ENCODE measurements around the gene SYS1.

The SYS1 gene

DNA sequence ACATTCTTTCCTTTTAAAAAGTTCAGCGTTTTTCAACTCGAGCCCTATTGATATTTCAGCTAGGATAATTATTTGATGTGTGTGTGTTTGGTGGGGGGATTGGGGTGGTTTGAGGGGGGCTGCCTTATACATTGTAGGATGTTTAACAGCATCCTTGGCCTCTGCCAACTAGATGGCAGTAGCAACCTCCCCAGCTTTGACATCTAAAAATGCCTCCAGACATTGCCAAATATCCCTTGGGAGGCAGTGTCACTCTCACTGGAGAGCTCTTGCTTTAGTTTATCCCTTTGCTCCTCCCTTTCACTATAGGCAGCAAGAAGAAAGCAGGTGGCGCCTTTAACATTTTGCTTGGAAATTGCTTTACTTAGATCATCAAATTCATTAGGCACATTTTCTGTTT is 29.8 kb downstream of the SYS1 start:
- DNase-seq = no peak

DNA sequence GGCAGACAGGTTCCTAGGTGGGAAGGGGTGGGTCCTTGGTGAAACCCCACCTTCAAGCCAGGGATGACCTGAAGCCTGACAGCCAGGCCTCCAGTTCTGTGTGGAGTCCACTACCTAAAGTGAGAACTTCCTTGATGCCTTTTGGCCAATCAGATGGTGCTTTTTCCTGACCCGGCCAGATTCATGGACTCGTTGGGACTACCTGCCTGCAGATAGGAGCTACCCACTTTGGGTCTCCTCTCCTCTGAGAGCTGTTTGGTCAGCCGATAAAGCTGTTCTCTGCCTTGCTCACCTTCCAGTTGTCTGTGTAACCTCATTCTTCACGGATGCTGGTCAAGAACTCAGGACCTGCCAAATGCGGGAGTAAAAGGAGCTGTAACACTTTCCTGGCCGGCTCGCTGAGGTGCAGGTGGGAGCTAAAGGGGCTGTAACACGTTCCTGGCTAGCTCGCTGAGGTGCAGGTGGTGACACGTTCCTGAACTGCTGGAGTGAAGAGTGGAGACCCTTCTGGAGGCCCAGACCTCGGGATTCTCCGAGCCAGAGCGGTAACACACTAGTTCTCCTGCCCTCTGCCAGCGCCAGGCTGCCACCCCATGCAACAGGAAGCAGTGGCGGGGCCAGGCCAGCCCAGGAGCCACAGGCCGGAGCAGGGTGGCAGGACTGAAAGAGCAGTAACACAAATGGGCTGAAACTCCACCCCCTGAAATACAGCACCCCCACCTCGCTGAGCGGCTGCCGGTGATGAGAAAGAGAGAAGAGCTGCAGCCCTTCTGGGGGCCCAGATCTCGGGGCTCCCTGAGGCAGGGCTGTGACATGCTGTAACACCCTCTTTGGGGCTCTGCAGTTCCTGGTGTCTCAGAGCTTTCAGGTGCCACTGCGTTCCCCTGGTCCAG is 31.5 kb downstream of the SYS1 start:
- no peak for DNase-seq

DNA sequence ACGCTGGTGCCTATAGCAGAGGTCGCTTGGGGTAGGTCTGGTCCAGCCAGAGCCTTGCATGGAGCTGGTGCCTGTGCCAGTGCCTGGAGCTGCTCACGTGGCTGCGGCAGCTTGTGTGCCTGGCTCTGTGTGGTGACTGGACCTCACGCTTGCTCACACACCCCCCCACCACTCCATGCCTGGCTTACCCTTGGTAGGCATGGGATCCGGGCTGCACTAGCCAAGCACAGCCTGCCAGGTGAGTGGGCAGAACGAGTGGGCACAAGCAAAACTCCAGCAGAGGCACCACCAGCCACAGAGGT is 32.1 kb downstream of the SYS1 start:
- DNase-seq = no peak

DNA sequence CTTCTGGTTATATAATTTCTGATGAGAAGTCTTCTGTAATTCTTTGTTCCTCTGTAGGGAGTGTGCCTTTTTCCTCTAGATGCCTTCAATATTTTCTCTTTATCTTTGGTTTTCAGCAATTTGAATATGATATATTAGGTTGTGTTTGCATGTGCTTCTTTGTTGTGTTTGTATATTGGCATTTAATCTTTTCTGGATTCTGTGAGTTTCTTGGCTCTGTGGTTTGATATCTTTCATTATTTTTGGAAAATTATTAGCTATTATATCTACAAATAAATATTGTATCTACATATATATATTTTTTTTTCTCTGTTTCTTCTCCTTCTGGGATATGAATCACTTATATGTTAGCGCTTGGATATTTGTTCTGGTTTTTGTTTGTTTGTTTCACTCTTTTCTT is 36.1 kb downstream of the SYS1 start:
- DNase-seq = no peak

DNA sequence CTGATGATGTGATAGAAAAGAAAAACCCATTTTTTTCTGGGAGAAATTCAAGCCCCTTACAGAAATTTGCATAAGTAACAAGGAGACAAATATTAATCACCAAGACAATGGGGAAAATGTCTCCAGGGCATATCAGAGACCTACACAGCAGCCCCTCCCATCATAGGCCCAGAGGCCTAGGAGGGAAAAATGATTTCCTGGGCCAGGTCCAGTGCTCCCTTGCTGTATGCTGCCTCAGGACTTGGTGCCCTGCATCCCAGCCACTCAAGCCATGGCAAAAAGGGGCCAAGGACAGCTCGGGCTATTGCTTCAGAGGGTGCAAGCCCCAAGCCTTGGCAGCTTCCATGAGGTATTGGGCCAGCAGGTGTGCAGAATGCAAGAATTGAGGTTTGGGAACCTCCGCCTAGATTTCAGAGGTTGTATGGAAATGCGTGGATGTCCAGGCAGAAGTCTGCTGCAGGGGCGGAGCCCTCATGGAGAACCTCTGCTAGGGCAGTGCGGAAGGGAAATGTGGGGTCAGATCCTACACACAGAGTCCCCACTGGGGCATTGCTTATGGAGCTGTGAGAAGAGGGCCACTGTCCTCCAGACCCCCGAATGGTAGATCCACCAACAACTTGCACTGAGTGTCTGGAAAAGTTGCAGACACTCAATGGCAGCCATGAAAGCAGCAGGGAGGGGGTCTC is 37.5 kb downstream of the SYS1 start:
- no peak for DNase-seq

DNA sequence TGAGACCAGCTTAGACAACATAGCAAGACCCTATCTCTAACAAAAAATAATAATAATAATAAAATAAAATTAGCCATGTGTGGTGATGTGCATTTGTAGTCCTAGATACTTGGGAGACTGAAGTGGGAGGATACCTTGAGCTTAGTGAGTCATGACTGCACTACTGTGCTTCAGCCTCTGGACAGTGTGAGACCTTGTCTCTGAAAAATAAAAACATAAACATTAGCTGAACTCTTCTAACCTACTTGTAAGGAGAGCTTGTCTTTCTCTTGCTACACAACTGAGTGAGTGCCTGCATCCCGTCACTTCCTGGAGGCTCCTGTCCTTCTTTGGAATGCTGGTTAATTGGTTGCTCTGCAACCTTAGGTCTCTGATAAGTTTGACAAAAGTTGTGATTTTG is 40.0 kb downstream of the SYS1 start:
- DNase-seq = no peak

DNA sequence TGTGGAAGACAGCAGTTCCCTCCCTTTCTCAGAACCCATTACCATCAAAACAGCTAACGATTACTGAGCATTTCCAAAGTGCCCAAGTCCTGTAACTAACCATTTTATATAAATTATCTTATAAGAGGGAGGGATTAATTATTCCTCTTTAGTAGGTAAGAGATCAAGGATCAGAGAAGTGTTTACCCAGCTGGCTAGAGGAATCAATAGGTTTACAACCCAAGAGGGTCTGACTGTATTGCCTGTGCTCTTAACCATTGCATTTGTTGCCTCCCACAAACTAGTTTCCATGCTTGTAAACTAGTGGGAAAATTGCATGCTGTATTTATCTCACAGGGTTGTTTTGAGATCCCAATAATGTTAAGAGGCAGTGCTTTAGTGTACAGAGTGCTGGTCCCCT is 41.5 kb downstream of the SYS1 start:
- peak; percentile 79 for DNase-seq

DNA sequence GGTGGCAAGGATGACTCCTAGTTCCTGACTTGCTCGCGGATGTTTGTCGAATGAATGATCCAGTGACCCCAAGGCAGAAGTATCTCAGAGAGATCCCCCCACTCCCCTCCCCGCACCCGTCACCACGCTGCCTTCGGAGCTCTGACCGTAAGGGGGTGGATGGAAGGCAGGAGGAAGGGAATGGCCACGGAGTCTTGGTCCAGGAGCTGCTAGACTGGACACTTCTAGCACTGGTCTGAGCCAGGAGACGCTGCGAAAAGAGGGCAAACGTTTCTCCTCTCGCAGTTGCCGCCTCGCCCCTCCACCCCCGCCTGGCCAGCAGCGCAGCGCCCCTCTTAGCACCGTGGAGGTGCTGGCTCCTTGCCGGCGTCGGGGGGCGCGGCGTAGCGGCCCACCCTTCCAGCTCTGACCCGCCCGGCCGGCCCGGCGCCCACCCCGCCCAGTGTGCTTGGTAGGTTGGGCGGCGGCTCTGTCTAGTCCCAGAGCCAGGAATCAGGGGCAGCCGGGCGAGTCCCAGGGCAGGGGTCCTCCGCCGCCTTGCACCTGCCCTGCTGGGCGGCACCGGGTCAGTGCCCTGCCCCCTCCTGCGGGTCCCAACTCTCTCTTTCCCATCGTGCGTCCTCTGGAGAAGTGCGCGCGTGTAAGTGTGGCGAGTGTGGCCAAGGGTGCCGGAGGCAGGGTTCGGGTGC is 42.8 kb downstream of the SYS1 start:
- no peak for DNase-seq

DNA sequence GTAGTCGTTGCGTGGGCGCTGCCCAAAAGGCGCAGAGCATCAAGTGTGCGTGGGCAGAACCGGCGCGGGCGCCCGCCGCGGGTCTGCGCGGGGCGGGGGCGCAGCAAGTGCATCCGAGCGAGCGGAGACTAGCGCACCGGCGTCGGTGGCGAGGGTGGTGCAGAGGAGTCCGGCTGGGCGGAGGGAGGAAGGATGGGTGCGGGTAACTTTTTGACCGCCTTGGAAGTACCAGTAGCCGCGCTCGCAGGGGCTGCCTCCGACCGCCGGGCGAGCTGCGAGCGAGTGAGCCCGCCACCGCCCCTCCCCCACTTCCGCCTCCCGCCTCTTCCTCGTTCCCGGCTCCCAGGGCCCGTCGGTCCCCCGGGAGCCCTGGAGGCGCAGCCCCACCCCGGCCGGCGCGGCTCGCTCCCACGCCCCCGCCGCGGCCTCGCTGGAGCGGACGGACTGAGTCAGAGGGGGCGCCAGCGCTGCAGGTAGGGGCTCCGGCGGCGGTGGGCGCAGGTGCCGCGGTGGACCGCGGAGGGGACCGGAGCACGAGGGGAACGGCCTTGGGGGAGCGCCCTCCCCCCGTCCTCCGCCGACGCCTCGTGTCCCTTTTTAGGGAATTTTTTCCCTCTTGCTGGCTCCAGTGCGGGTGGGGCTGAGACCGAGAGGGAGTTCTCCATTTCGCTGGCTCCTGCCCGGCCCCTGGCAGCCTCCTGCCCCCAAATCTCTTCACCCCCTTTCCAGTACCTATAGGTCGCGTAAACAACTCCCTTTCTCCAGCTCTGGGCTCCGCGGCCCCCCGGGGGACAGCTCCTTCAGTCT is 43.5 kb downstream of the SYS1 start:
- DNase-seq = no peak

DNA sequence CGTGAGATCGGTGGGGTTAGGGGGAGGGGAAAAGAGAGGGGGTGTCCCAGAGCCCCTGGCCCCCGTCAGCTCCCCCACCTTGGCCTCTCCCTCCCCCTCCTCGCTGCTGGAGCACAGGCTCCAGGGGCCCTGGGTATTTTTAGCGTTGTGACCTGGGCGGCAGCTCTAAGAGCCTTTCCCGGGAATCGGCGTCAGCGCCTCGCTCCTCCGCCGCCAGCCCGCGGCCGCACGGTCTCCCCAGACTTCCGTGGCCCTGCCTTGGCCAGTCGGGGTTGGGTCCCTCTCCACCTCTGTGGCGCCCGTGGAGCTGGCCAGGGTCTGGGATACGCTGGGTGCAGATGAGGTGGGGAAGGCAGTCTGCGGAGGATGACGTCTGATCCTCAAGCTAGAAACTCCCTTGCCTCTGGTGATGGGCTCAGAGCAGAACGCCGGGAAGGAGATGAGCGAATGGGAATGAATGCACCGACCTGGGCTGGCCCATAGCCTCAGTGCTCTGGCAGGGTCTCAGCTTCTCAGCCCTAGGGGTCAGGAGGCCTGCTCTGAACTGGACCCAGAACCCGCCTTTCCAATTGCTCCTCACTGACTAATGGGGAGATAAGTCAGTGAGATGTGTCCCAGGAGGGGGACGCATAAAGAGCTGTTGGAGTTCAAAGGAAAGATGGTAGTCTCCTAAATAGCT is 44.2 kb downstream of the SYS1 start:
- DNase-seq = no peak

DNA sequence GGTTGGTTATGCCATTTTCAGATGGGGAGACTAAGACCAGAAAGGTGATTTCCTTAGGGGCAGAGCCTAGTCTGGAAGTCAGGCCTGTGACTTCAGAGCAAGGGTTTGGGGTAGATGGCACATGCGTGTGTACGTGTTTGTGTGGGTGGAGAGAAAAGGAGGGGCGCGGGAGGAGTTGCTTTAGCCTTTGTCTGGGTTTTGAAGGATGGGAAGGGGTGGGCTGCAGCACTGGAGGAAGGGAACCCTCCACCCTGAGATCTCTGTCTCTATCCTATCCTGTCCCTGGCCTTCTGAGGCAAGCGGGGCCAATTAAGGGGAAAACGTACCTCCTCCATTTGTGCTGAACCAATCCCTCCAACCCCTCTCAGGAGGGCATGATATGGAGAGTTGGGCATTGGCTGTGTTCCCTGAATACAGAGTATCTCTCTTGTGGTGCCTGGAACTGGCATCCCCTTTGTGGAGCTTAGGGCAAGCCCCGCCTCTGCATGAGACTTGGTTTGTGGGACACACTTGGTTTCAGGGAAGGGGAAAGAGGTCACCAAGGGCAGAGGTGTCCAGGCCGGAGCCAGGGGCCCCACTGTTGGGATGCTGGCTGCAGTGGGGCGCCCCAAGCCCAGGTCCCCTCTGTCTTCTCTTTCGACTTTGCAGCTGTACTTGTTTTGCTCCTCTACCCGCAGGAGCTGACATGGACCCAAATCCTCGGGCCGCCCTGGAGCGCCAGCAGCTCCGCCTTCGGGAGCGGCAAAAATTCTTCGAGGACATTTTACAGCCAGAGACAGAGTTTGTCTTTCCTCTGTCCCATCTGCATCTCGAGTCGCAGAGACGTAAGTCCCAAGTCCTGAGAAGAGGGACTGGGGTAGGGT is 45.1 kb downstream of the SYS1 start, which contains the start of gene DBNDD2:
DBNDD2 (plus strand) TSS at position 507 of the 863 bp plus-strand sequence; CDS start at position 686, 179 bp downstream.
- no peak for DNase-seq

DNA sequence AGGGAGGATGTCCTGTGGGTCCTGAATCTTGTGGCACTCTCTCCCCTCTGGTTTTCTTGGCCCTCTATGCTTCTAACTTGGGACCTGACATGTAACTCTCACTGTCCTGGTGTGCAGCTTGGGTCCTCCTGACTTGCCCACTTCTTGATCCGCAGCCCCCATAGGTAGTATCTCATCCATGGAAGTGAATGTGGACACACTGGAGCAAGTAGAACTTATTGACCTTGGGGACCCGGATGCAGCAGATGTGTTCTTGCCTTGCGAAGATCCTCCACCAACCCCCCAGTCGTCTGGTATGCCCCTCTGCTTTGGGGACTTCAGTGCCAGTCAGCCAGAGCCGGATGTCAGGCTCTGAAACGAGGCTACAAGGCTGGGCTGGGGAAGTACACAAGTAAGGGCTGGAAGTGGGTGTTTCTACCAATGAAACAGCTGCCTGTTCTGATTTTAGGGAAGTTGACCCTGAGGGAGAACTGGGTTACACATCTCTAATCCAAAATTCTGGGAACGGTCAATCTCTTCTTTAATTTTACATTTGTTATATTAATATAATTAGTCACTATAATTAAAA is 45.8 kb downstream of the SYS1 start:
- DNase-seq = no peak

DNA sequence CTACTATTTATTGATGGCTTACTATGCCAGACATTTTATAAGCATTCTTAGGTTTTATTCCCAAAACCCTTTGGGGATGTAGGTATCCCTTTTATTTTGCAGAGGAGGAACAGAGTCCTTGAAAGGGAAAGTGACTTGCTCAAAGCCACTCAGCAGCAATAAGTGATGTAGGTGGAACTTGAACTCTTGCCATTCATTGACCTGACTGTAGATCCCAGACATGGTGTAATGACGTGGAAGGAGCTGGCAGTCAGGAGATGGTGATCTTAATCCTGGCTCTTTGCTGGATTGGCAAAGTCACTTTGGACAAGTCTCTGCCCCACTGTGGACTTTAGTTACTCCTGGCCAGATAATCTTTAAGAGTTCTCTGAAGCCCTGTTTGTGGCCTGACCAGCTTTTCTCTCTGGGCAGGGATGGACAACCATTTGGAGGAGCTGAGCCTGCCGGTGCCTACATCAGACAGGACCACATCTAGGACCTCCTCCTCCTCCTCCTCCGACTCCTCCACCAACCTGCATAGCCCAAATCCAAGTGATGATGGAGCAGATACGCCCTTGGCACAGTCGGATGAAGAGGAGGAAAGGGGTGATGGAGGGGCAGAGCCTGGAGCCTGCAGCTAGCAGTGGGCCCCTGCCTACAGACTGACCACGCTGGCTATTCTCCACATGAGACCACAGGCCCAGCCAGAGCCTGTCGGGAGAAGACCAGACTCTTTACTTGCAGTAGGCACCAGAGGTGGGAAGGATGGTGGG is 46.7 kb downstream of the SYS1 start:
- DNase-seq = no peak

DNA sequence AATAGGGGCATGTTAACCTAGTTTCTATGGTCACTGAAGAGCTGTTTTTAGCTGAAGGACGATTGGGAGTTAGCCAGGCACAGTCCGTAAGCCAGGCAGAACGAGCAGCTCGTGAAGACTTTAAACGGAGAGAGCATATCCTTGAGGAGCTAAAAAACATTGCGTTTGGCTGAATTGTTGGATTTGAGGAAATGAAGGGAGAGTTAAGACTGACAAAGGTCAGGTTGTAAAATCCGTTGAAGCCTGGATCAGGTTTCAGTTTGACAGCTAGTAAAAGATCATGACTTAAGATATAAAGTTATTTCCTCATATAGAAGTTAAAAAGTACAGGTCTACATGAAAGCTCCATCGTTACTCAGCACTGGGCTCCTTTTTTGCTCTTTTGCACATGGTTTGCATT is 47.9 kb downstream of the SYS1 start:
- DNase-seq = no peak

DNA sequence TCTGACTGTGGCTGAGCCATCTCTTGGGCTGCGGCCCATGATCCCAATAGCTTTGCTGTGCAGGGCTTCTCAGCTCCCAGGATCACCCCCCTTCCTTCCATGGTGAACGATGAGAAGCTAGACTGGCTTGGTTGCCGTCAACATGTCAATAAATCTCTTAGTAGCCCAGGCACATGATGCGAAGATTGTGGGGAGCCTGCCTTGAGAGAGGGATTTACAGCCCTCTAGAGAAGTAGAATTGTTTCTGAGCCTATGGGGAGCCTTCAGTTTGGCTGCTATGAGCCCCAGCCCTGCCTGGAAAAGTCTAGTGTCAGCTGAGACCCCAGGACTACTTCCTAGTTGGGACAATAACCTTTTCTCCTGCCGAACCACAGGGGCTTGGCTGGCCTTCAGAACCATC is 49.7 kb downstream of the SYS1 start:
- DNase-seq = no peak

DNA sequence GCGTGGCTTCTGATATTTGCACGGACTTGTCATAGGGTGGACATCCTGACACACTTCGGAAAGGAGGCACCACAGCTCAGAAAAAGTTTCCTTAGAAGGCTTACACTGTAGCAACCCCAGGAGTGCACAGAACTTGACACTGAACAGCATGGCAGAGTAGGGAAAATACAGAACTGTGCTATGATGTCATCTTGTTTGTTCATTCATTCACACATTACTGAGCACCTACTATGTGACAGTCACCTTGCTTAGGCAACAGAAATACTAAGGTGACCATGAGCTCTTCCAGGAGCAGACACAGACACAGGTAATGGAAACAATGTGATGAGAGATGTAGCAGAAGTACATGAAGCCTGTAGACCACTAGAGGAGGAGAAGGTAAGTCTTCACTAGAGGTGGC is 50.5 kb downstream of the SYS1 start:
- DNase-seq = no peak

DNA sequence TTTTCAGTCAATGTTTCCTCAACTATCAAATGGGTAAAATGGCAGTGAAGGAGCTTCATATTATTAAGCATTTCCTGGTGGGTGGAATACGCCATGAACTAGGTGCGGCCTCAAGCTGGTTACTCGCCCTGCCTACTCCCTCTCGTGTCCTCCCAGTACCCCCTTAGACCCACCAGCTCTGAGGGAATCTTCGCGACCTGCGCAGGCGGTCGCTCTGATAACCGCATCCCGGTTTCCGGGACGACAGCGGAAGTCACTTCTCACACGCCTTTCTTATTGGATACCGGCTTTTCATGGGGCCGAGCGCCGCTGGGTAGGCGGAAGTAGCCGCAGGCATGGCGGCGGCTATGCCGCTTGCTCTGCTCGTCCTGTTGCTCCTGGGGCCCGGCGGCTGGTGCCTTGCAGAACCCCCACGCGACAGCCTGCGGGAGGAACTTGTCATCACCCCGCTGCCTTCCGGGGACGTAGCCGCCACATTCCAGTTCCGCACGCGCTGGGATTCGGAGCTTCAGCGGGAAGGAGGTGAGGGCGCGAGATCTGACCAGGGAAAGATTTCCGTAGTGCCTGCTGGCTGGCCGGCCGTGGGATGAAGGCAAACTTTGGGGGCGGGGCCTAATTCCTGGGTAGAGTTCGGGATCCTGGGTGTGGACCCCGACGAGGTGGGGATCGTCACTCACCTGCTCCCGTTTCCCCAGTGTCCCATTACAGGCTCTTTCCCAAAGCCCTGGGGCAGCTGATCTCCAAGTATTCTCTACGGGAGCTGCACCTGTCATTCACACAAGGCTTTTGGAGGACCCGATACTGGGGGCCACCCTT is 53.1 kb downstream of the SYS1 start, which contains the start of gene PIGT:
PIGT (plus strand) TSS at position 320 of the 816 bp plus-strand sequence; CDS start at position 336, 16 bp downstream.
- DNase-seq = peak; percentile 73

DNA sequence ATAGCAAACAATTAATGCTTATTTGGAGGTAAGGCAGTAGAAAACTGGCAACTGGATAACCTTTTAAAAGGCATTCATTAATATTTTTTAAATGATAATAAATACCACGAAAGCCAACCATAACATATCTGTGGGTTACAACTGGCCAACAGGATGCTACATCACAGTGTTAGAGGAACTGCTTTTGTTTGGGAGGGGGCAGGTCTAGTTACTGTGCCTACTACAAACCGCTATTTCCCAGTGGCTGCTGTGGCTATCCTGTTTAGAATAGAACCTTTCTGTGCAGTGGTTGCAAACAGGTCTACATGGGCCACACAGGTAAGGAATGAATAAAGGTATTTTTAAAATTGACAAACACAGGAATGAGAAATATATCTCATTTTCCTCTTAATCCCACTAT is 54.0 kb downstream of the SYS1 start:
- no peak for DNase-seq
